ENCODE measurements around the gene KRTAP10-11. TPM values are rescaled to one million over a fixed set of nuclear protein-coding genes. Genes with fewer than 3 reads are reported as not detected.
"Not testable (repeated sequence)": the region's sequence is repeated elsewhere in the genome, so short reads cannot be mapped to it uniquely, and the experiment has no call there.

Gene KRTAP10-11
- total RNA-seq, 1 donor, result not detected

DNA sequence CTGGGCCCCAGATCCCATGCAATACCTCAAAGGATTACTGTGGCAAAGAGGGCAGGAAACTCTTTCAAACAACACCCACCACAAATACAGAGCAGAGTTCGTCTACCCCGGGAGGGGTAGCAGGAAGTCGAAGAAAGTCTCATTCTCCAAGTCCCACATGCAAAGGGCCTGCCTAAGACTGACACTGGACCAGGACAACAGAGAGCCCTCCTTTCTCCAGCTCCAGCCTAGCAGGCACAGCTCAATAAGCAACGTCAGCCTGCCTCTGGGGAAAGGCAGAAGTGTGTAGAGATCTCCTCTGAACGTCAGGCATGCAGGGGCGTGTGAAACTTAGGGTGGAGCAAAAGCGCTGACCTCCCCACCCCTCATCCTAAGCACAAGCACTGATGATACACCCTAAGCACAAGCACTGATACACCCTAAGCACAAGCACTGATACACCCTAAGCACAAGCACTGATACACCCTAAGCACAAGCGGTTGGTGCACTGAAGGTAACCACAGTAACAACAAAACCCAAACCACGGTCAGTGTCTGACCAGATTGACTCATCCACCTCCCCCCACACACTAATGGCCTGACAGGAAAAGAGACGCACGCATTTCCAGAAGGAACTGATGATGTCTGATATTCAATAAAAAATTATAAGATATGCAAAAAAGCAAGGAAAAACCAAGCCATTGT, 12.8 kb downstream of the KRTAP10-11 start:
- H3K4me3 ChIP-seq (ENCODE audit: low read depth, low read length), result no peak overlapping the region
- no peak for TF ChIP-seq CTCF (IDR thresholded peaks at IDR 0.05; ENCODE audit: insufficient read depth, low read length)
- DNase-seq (ENCODE audit: low read depth), result no peak

DNA sequence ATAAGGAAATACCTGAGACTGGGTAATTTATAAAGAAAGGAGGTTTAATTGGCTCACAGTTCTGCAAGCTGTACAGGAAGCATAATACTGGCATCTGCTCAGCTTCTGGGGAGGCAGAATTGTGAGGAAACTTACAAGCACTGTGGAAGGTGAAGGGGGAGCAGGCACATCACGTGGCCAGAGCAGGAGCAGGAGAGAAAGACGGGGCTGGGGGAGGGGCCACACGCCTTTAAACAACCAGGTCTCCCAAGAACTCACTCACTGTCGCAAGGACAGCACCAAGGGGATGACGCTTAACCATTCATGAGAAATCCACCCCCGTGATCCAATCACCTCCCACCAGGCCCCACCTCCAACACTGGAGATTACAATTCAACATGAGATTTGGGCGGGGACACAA, 15.4 kb downstream of the KRTAP10-11 start:
- H3K4me3 ChIP-seq (ENCODE audit: low read depth, low read length); DNase-seq (ENCODE audit: low read depth): not testable (repeated sequence)

- no peak for TF ChIP-seq CTCF (IDR thresholded peaks at IDR 0.05; ENCODE audit: insufficient read depth, low read length)
- no peak for DNase-seq (ENCODE audit: low read depth)
Observed at GRCh38 chr21:44664691-44665090, 18.5 kb downstream of the KRTAP10-11 start.

DNA sequence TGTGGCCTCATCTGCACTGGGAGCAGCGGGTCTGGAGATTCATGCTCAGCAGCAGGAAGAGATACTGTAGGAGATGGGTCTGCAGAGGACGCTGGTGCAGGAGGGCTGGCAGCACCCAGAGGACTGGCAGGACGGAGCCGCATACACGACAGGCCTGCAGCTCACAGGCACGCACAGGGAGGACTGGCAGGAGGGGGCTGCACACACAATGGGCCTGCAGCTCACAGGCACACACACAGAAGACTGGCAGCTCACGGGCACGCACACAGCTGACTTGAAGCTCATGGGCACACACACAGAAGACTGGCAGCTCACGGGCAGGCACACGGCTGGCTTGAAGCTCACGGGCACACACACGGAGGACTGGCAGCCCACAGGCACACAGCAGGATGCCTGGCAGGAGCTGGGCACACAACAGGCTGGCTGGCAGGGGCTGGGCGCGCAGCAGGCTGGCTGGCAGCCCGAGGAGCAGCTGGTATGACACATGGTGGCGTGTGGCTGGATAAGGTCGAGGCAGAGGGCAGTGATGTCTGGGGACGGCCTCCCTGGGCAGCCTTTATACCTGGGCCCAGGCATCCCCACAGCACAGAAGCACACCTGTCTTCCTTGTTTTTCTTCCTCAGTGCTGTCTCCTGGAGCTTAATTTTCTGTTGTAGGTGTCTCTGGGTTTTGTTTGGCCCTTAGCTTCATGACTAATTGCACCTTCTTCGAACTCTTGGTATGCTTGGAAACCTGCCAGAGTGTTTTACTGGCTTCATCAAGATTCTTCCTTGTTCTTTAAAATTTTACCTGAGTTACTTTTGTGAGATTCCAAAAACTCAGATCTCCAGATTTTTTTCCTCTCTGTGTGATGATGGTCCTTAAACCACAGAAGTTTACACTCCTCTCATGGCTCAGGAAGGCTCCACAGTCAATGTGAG, 20.4 kb downstream of the KRTAP10-11 start, which contains the start of gene KRTAP12-2:
Gene KRTAP12-2, minus strand, starts transcription at position 527 of the 920 bp plus-strand sequence. Its CDS starts 41 bp downstream, at position 486.
- no peak for TF ChIP-seq CTCF (IDR thresholded peaks at IDR 0.05; ENCODE audit: insufficient read depth, low read length)
- H3K4me3 ChIP-seq (ENCODE audit: low read depth, low read length), result no peak within 1 kb of the TSS
- DNase-seq (ENCODE audit: low read depth), result no peak

More at GRCh38 chr21:44664691-44665090, 18.5 kb downstream of the KRTAP10-11 start:
- H3K4me3 ChIP-seq (ENCODE audit: low read depth, low read length), result no peak overlapping the region

GRCh38 chr21:44667612-44668011, 21.4 kb downstream of the KRTAP10-11 start:
- DNase-seq (ENCODE audit: low read depth), result no peak
- H3K4me3 ChIP-seq (ENCODE audit: low read depth, low read length), result no peak overlapping the region
- no peak for TF ChIP-seq CTCF (IDR thresholded peaks at IDR 0.05; ENCODE audit: insufficient read depth, low read length)

DNA sequence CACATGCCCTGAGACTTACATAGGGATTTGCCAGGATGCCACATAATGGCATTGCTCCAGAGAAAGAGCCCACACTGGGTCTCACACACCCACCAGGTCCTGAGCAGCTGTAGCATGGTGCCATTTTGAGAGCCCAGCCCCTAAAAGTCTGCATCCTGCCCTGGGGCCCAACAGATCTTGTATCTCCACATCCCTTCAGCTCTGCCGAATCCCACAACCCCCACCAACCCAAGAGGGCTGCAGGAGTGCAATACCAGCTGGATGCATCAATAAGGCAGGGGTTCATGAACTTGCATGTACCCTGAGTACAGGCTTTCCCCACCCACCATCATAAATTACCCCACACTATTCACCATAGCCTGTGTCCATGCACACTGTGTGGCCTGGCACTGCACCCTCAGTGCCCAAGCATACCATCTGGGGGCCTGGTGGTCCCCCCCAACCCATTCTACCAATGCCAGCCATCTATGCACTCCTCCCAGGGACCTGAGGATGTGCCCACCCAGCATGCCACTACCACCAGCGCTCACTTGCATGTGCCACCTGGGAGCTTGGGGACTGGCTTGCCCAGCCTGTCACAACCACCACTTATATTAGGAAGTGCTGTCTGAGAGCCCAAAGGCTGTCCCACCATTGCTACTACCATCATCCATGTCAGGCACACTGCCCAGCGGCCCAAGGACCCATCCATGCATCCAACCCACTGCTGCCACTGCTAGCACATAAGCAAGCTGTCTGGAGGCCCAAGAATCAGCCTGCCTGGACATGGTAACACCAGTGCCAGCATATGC, 24.6 kb downstream of the KRTAP10-11 start:
- no peak for DNase-seq (ENCODE audit: low read depth)
- H3K4me3 ChIP-seq (ENCODE audit: low read depth, low read length), result no peak overlapping the region
- TF ChIP-seq CTCF (IDR thresholded peaks at IDR 0.05; ENCODE audit: insufficient read depth, low read length), result no peak

All from fibroblast of the aortic adventitia (primary cell).